ENCODE data around the gene ELOVL2. TPM values are rescaled to one million over a fixed set of nuclear protein-coding genes. Genes with fewer than 3 reads are reported as not detected.
"Not testable (repeated sequence)": the region's sequence is repeated elsewhere in the genome, so short reads cannot be mapped to it uniquely, and the experiment has no call there.

ELOVL2 gene
- total and polyA plus RNA-seq, 7 experiments from 2014 or later = not detected

DNA sequence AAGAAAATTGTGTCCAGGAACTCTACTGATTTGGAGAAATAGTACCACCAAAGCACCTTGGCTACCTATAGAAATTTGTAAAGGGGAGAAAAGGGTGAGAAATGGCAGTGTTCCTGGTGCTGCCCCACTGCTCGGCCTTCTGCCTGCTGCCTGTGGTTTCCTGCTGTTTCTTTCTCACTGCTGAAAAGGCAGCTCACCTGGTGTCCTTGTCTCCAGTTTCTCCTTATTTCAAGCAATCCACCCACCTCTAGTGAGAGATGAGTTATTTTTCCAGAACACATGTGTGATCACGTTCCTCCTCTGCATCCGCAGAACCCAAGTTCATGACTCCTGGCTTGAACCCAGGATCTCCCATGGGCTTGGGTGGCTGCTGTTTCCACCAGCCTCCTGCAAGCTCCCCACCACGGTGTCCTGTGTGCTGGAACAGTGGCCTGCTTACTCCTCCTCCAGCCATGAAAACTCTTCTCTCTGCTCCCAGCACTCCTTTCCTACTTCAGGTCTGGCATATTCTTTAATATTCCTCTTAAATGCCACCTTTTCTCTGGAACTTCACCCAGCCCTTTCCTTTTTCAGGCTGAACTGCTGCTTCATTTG is 48.9 kb downstream of the ELOVL2 start:
- H3K4me1 ChIP-seq (ENCODE audit: control insufficient read depth in 2 of 2, insufficient read depth in 2 of 2, low read length in 2 of 2) = no peaks in the 10 kb centered on the region
- no peaks in the 10 kb centered on the region for H3K27me3 ChIP-seq (ENCODE audit: control insufficient read depth in 2 of 2, insufficient read depth in 2 of 2, low read length in 2 of 2)
- intact Hi-C loops (cut with micrococcal nuclease) = no loop called here
- POLR2A ChIA-PET = no interaction called here
- H3K4me1 Mint-ChIP-seq = no peaks in the 10 kb centered on the region
- CTCF ChIA-PET = no interaction called here
- ATAC-seq = no peak
- no peaks in the 10 kb centered on the region for H3K9me3 ChIP-seq (ENCODE audit: control insufficient read depth in 2 of 3, low read length in 3 of 3)
- DNase-seq = no peak
- no peaks in the 10 kb centered on the region for H3K36me3 Mint-ChIP-seq
- no peaks in the 10 kb centered on the region for H3K36me3 ChIP-seq (ENCODE audit: control insufficient read depth in 2 of 3, insufficient read depth in 3 of 3, low read length in 3 of 3)
- H3K4me3 Mint-ChIP-seq = no peak overlapping the region
- H3K27ac Mint-ChIP-seq = no peak overlapping the region
- H3K27me3 Mint-ChIP-seq = peaks cover 0 to 13% (median 11%) of the 10 kb centered on the region in 5 donors
- H3K9me3 Mint-ChIP-seq = peaks cover 0 to 3% (median 0%) of the 10 kb centered on the region in 11 donors
- H3K27ac ChIP-seq (ENCODE audit: low read depth, low read length) = no peak overlapping the region
- H3K4me3 ChIP-seq (ENCODE audit: low read length) = no peak overlapping the region

DNA sequence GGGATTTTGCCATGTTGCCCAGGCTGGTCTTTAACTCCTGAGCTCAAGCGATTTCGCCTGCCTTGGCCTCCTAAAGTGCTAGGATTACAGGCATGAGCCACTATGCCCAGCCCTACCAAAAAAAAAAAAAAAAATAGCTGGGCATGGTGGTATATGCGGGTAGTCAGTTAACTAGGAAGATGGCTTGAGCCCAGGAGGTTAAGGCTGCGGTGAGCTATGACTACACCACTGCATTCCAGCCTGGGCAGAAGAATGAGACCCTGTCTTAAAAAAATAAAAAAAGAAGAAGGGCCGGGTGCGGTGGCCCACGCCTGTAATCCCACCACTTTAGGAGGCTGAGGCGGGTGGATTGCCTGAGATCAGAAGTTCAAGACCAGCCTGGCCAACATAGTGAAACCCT is 50.2 kb downstream of the ELOVL2 start:
- peaks cover 0 to 3% (median 0%) of the 10 kb centered on the region in 11 donors for H3K9me3 Mint-ChIP-seq
- intact Hi-C loops (cut with micrococcal nuclease) = no loop called here
- DNase-seq = no peak
- Histone ChIP-seq H3K9me3 (ENCODE audit: control insufficient read depth in 2 of 3, low read length in 3 of 3) (no peaks in the 10 kb centered on the region), H3K4me3 (ENCODE audit: low read length) (no peak overlapping the region), H3K27me3 (ENCODE audit: control insufficient read depth in 2 of 2, insufficient read depth in 2 of 2, low read length in 2 of 2) (no peaks in the 10 kb centered on the region), H3K27ac (ENCODE audit: low read depth, low read length) (no peak overlapping the region), H3K4me1 (ENCODE audit: control insufficient read depth in 2 of 2, insufficient read depth in 2 of 2, low read length in 2 of 2) (no peaks in the 10 kb centered on the region), H3K36me3 (ENCODE audit: control insufficient read depth in 2 of 3, insufficient read depth in 3 of 3, low read length in 3 of 3) (no peaks in the 10 kb centered on the region)
- no peaks in the 10 kb centered on the region for H3K4me1 Mint-ChIP-seq
- H3K27ac Mint-ChIP-seq = no peak overlapping the region
- ChIA-PET CTCF (interaction anchor here (0.7 kb wide), 1 partner anchor 102 kb away, joined by 7 read pairs; no protein-coding TSS in a partner anchor), POLR2A (no interaction called here)
- no peak for ATAC-seq
- H3K27me3 Mint-ChIP-seq = peaks cover 2 to 10% (median 9%) of the 10 kb centered on the region in 5 donors
- no peaks in the 10 kb centered on the region for H3K36me3 Mint-ChIP-seq
- H3K4me3 Mint-ChIP-seq = no peak overlapping the region

DNA sequence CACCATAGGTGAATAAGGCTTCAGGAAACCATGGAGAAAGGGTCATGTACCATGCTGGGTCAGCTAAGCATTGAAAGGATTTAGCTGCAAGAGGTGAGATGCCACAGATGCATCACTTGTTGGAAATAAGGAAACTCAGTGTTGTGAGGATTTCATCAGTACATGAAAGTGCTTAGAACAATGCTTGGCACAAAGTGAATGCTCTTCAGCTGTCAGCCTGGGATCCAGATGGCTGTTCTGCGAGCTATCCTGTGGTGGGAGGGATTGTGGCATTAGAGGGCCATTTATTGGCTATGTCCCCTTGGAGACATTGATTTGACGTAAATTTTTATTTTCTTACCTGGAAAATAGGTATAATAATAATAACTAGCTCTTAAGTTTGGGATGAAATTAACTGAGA is 53.0 kb downstream of the ELOVL2 start:
- ChIA-PET CTCF (no interaction called here), POLR2A (no interaction called here)
- Mint-ChIP-seq H3K9me3 (peaks cover 0 to 4% (median 0%) of the 10 kb centered on the region in 11 donors), H3K27me3 (peaks cover 6 to 21% (median 18%) of the 10 kb centered on the region in 5 donors), H3K36me3 (no peaks in the 10 kb centered on the region), H3K27ac (no peak overlapping the region), H3K4me3 (no peak overlapping the region), H3K4me1 (no peaks in the 10 kb centered on the region)
- Histone ChIP-seq H3K4me3 (ENCODE audit: low read length) (no peak overlapping the region), H3K27me3 (ENCODE audit: control insufficient read depth in 2 of 2, insufficient read depth in 2 of 2, low read length in 2 of 2) (no peaks in the 10 kb centered on the region), H3K27ac (ENCODE audit: low read depth, low read length) (no peak overlapping the region), H3K4me1 (ENCODE audit: control insufficient read depth in 2 of 2, insufficient read depth in 2 of 2, low read length in 2 of 2) (no peaks in the 10 kb centered on the region), H3K36me3 (ENCODE audit: control insufficient read depth in 2 of 3, insufficient read depth in 3 of 3, low read length in 3 of 3) (no peaks in the 10 kb centered on the region), H3K9me3 (ENCODE audit: control insufficient read depth in 2 of 3, low read length in 3 of 3) (no peaks in the 10 kb centered on the region)
- intact Hi-C loops (cut with micrococcal nuclease) = no loop called here
- ATAC-seq (no peak), DNase-seq (no peak)

DNA sequence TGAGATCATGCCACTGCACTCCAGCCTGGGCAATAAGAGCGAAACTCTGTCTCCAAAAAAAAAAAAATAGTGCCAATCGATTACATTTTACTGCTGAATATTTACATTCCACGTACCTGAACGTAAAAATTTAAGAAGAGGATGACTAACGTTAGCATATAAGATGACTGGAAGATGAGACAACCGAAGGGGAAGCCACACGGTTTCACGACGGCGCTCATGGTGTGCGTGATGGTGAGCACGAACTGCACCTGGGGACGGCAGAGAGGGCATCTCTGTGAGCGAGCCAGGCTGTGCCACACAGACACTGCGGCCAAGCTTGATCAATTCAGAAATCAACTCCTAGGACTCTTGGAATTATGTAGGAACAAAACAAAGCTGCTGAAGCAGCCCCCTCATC is 54.5 kb downstream of the ELOVL2 start:
- H3K4me1 ChIP-seq (ENCODE audit: control insufficient read depth in 2 of 2, insufficient read depth in 2 of 2, low read length in 2 of 2) = no peaks in the 10 kb centered on the region
- CTCF ChIA-PET = no interaction called here
- intact Hi-C loops (cut with micrococcal nuclease) = no loop called here
- no peaks in the 10 kb centered on the region for H3K36me3 ChIP-seq (ENCODE audit: control insufficient read depth in 2 of 3, insufficient read depth in 3 of 3, low read length in 3 of 3)
- POLR2A ChIA-PET = no interaction called here
- H3K4me1 Mint-ChIP-seq = no peaks in the 10 kb centered on the region
- H3K27ac Mint-ChIP-seq = no peak overlapping the region
- no peak overlapping the region for H3K4me3 Mint-ChIP-seq
- ATAC-seq (no peak), DNase-seq (no peak)
- H3K27me3 Mint-ChIP-seq = peaks cover 6 to 21% (median 18%) of the 10 kb centered on the region in 5 donors
- no peak overlapping the region for H3K4me3 ChIP-seq (ENCODE audit: low read length)
- H3K27me3 ChIP-seq (ENCODE audit: control insufficient read depth in 2 of 2, insufficient read depth in 2 of 2, low read length in 2 of 2) = no peaks in the 10 kb centered on the region
- H3K36me3 Mint-ChIP-seq = no peaks in the 10 kb centered on the region
- peaks cover 0 to 11% (median 0%) of the 10 kb centered on the region in 11 donors for H3K9me3 Mint-ChIP-seq
- H3K9me3 ChIP-seq (ENCODE audit: control insufficient read depth in 2 of 3, low read length in 3 of 3) = no peaks in the 10 kb centered on the region
- H3K27ac ChIP-seq (ENCODE audit: low read depth, low read length) = no peak overlapping the region

DNA sequence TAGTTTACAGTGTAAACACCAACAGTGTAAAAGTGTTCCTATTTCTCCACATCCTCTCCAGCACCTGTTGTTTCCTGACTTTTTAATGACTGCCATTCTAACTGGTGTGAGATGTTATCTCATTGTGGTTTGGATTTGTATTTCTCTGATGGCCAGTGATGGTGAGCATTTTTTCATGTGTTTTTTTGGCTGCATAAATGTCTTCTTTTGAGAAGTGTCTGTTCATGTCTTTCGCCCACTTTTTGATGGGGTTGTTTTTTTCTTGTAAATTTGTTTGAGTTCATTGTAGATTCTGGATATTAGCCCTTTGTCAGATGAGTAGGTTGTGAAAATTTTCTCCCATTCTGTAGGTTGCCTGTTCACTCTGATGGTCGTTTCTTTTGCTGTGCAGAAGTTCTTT is 59.1 kb downstream of the ELOVL2 start:
- CTCF ChIA-PET; H3K27ac Mint-ChIP-seq; H3K4me1 ChIP-seq (ENCODE audit: control insufficient read depth in 2 of 2, insufficient read depth in 2 of 2, low read length in 2 of 2); H3K4me1 Mint-ChIP-seq; DNase-seq; H3K9me3 ChIP-seq (ENCODE audit: control insufficient read depth in 2 of 3, low read length in 3 of 3); H3K27ac ChIP-seq (ENCODE audit: low read depth, low read length); H3K4me3 ChIP-seq (ENCODE audit: low read length); H3K36me3 ChIP-seq (ENCODE audit: control insufficient read depth in 2 of 3, insufficient read depth in 3 of 3, low read length in 3 of 3); POLR2A ChIA-PET; ATAC-seq; H3K36me3 Mint-ChIP-seq; H3K27me3 ChIP-seq (ENCODE audit: control insufficient read depth in 2 of 2, insufficient read depth in 2 of 2, low read length in 2 of 2); H3K4me3 Mint-ChIP-seq; intact Hi-C loops (cut with micrococcal nuclease): not testable (repeated sequence)
- peaks cover 0 to 14% (median 1%) of the 10 kb centered on the region in 11 donors for H3K9me3 Mint-ChIP-seq
- peaks cover 0 to 30% (median 21%) of the 10 kb centered on the region in 5 donors for H3K27me3 Mint-ChIP-seq

DNA sequence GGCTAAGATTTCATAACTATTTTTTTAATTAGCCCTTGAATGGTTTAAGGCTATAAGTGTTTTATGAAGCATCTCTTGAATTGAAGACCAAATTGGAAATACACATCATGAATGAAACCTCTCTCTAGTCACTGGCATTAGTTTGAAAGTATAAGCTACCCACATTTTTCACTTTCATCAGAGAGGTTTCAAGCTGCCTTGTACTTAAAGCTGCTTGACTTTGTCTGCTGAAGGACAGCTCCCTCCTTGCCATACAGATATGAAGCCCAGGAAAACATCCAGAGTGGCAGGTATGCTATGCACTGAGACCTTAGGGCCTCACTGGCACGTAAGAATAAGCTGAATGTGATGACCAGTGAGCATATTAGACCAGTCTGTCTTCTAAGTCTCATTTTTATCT is 62.7 kb downstream of the ELOVL2 start:
- H3K9me3 ChIP-seq (ENCODE audit: control insufficient read depth in 2 of 3, low read length in 3 of 3) = no peaks in the 10 kb centered on the region
- intact Hi-C loops (cut with micrococcal nuclease) = no loop called here
- DNase-seq (no peak), ATAC-seq (no peak)
- Mint-ChIP-seq H3K27me3 (peaks cover 0 to 19% (median 11%) of the 10 kb centered on the region in 5 donors), H3K27ac (no peak overlapping the region), H3K4me3 (no peak overlapping the region), H3K9me3 (peaks cover 0 to 10% (median 0%) of the 10 kb centered on the region in 11 donors), H3K36me3 (no peaks in the 10 kb centered on the region), H3K4me1 (no peaks in the 10 kb centered on the region)
- no peak overlapping the region for H3K4me3 ChIP-seq (ENCODE audit: low read length)
- POLR2A ChIA-PET = no interaction called here
- H3K4me1 ChIP-seq (ENCODE audit: control insufficient read depth in 2 of 2, insufficient read depth in 2 of 2, low read length in 2 of 2) = no peaks in the 10 kb centered on the region
- H3K36me3 ChIP-seq (ENCODE audit: control insufficient read depth in 2 of 3, insufficient read depth in 3 of 3, low read length in 3 of 3) = no peaks in the 10 kb centered on the region
- no peak overlapping the region for H3K27ac ChIP-seq (ENCODE audit: low read depth, low read length)
- peaks cover 0 to 3% of the 10 kb centered on the region in 2 donors for H3K27me3 ChIP-seq (ENCODE audit: control insufficient read depth in 2 of 2, insufficient read depth in 2 of 2, low read length in 2 of 2)
- CTCF ChIA-PET = no interaction called here

DNA sequence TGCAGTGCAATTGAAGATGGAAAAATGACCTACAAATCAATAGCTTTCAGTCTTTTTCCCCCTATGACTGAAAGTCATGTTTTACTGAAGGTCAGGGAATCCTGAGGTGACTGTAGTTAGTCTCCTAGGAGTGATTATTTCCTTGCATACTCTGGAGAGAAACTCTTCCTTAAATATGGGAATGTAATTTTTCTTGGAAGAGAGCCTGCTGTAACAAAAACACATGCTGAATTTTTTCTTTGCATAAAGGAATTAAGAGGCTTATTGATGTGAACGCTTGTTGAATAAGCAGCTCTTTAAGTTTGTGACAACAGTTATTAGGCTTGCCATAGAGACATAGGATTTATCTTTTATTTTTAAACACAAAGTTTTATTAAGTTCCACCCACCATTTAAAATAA is 64.5 kb downstream of the ELOVL2 start:
- no peak overlapping the region for H3K27ac ChIP-seq (ENCODE audit: low read depth, low read length)
- Mint-ChIP-seq H3K36me3 (no peaks in the 10 kb centered on the region), H3K9me3 (peaks cover 0 to 4% (median 0%) of the 10 kb centered on the region in 11 donors), H3K27ac (no peak overlapping the region), H3K4me3 (no peak overlapping the region), H3K4me1 (no peaks in the 10 kb centered on the region), H3K27me3 (peaks cover 0 to 19% (median 11%) of the 10 kb centered on the region in 5 donors)
- H3K27me3 ChIP-seq (ENCODE audit: control insufficient read depth in 2 of 2, insufficient read depth in 2 of 2, low read length in 2 of 2) = peaks cover 0 to 3% of the 10 kb centered on the region in 2 donors
- intact Hi-C loops (cut with micrococcal nuclease) = no loop called here
- ChIA-PET POLR2A (no interaction called here), CTCF (no interaction called here)
- no peaks in the 10 kb centered on the region for H3K9me3 ChIP-seq (ENCODE audit: control insufficient read depth in 2 of 3, low read length in 3 of 3)
- DNase-seq (no peak), ATAC-seq (no peak)
- no peaks in the 10 kb centered on the region for H3K4me1 ChIP-seq (ENCODE audit: control insufficient read depth in 2 of 2, insufficient read depth in 2 of 2, low read length in 2 of 2)
- no peak overlapping the region for H3K4me3 ChIP-seq (ENCODE audit: low read length)
- H3K36me3 ChIP-seq (ENCODE audit: control insufficient read depth in 2 of 3, insufficient read depth in 3 of 3, low read length in 3 of 3) = no peaks in the 10 kb centered on the region

Measured in naive thymus-derived CD4-positive, alpha-beta T cell (primary cell).